Loucy (cell line): ENCODE results near the gene SCN5A.

Source experiments
- EZH2phosphoT487 ChIP-seq: fragments of 200-600 bp; IDR thresholded peaks from 2 replicates; pipeline ENCODE4 v1.6.1; 2018; ENCODE audit warnings: antibody characterized with exemption, mild to moderate bottlenecking, moderate library complexity, borderline replicate concordance
- TF ChIP-seq, protein P1 (sequence below): fragments of 200-600 bp; sonication (generic); conservative IDR thresholded peaks from 2 replicates; pipeline ENCODE4 v1.5.1; 2014; ENCODE audit warnings: mild to moderate bottlenecking, antibody characterized with exemption, low read length

DNA sequence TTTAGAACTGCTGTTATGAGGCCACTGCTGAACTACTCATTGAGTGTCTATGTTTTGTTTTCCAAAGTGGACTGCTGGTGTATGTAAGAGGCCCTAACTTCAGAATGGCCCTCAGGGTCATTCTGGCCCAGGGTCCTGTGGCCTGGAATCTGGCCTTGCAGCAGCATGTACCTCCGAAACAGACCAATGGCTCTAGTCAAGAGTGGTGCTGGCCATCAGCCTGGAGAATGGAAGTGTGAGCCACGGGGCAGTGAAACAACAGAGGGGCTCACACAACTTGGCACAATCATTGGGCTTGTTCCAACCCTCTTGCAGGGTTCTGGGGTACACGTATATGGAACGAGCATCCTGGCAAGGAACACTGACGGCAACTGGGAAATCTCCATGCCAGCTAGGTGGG lies 40.5 kb downstream of the SCN5A start:
- TF ChIP-seq, protein P1, sequence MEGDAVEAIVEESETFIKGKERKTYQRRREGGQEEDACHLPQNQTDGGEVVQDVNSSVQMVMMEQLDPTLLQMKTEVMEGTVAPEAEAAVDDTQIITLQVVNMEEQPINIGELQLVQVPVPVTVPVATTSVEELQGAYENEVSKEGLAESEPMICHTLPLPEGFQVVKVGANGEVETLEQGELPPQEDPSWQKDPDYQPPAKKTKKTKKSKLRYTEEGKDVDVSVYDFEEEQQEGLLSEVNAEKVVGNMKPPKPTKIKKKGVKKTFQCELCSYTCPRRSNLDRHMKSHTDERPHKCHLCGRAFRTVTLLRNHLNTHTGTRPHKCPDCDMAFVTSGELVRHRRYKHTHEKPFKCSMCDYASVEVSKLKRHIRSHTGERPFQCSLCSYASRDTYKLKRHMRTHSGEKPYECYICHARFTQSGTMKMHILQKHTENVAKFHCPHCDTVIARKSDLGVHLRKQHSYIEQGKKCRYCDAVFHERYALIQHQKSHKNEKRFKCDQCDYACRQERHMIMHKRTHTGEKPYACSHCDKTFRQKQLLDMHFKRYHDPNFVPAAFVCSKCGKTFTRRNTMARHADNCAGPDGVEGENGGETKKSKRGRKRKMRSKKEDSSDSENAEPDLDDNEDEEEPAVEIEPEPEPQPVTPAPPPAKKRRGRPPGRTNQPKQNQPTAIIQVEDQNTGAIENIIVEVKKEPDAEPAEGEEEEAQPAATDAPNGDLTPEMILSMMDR = no peak
- TF ChIP-seq EZH2phosphoT487 = no peak
